GM23338 (cell line): ENCODE data around the gene TMEM117.

Experiments
- EZH2 ChIP-seq: fragments of 200-600 bp; sonication (generic); IDR thresholded peaks from one replicate; pipeline ENCODE4 v1.8.0; 2017; ENCODE audit warnings: antibody characterized with exemption, mild to moderate bottlenecking, low read depth; ENCODE audit not compliant: unreplicated experiment
- JUNB ChIP-seq: IDR thresholded peaks from one replicate; pipeline ENCODE4 v1.6.1; 2016; ENCODE audit warnings: antibody characterized with exemption; ENCODE audit not compliant: unreplicated experiment
- POLR2AphosphoS5 ChIP-seq: IDR thresholded peaks from 2 replicates; pipeline ENCODE4 v1.6.1; 2016; ENCODE audit warnings: antibody characterized with exemption, low read depth
- REST ChIP-seq: IDR thresholded peaks from one replicate; pipeline ENCODE4 v1.6.1; 2018; ENCODE audit warnings: antibody characterized with exemption; ENCODE audit not compliant: unreplicated experiment
- STAT1 ChIP-seq: IDR thresholded peaks from one replicate; pipeline ENCODE4 v1.6.1; 2016; ENCODE audit warnings: antibody characterized with exemption; ENCODE audit not compliant: unreplicated experiment
- ZNF462 ChIP-seq: fragments of 250-450 bp; sonication (Bioruptor Pico); IDR thresholded peaks from 2 replicates; pipeline ENCODE4 v1.5.0; 2020; ENCODE audit warnings: mild to moderate bottlenecking, moderate library complexity
- TF ChIP-seq, protein P1 (sequence below), 2 experiments: fragments of 200-600 bp in 1 of 2; sonication (generic) in 1 of 2; conservative IDR thresholded peaks; 2 replicates each; pipeline versions ENCODE4 v1.5.1 to v1.6.1; 2016 to 2017; ENCODE audit warnings: antibody characterized with exemption in 2 of 2, low read depth in 2 of 2, mild to moderate bottlenecking in 2 of 2, moderate library complexity in 1 of 2
- TF ChIP-seq, protein P2 (sequence below): IDR thresholded peaks from 2 replicates; pipeline ENCODE4 v1.6.1; 2016; ENCODE audit warnings: antibody characterized with exemption

DNA sequence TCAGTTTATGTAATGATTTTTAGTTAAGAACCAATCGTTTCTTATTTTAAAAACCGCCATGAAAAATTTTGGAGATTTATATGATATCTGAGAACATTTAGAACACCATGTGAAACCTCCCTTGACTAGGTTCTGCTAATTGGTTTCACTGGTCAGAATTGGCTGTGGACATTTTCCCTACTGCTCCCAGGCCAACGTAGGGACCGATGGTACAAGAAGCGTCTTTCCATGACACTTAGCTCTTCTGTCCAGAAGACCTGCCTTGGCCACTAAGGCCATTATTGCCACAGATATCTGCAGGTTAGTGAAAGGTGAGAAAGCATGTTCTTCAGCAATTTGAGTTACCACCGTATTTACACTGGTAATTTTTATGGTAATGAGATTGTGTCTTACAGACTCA lies 424.0 kb downstream of the TMEM117 start:
- TF ChIP-seq, protein P1, sequence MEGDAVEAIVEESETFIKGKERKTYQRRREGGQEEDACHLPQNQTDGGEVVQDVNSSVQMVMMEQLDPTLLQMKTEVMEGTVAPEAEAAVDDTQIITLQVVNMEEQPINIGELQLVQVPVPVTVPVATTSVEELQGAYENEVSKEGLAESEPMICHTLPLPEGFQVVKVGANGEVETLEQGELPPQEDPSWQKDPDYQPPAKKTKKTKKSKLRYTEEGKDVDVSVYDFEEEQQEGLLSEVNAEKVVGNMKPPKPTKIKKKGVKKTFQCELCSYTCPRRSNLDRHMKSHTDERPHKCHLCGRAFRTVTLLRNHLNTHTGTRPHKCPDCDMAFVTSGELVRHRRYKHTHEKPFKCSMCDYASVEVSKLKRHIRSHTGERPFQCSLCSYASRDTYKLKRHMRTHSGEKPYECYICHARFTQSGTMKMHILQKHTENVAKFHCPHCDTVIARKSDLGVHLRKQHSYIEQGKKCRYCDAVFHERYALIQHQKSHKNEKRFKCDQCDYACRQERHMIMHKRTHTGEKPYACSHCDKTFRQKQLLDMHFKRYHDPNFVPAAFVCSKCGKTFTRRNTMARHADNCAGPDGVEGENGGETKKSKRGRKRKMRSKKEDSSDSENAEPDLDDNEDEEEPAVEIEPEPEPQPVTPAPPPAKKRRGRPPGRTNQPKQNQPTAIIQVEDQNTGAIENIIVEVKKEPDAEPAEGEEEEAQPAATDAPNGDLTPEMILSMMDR (conservative IDR thresholded peaks at IDR 0.05; ENCODE audit: low read depth in 2 of 2): no peak
- TF ChIP-seq POLR2AphosphoS5 (no peak), STAT1 (no peak), EZH2 (no peak), JUNB (no peak), REST (no peak), ZNF462 (CRISPR knock-in tag) (no peak)
- TF ChIP-seq, protein P2, sequence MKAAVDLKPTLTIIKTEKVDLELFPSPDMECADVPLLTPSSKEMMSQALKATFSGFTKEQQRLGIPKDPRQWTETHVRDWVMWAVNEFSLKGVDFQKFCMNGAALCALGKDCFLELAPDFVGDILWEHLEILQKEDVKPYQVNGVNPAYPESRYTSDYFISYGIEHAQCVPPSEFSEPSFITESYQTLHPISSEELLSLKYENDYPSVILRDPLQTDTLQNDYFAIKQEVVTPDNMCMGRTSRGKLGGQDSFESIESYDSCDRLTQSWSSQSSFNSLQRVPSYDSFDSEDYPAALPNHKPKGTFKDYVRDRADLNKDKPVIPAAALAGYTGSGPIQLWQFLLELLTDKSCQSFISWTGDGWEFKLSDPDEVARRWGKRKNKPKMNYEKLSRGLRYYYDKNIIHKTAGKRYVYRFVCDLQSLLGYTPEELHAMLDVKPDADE: no peak
